HCT116 (cell line): ENCODE data around the gene SEBOX. TPM values are rescaled to one million over a fixed set of nuclear protein-coding genes. Genes with fewer than 3 reads are reported as not detected.

Experiments used
- ATAC-seq: fragments of 200-7000 bp; cut with Tn5 transposase; 2 replicates; pipeline ENCODE4 v1.9.1; 2020; ENCODE audit warnings: mild to moderate bottlenecking, moderate library complexity
- BruUV-seq: library from RNA; stranded (reverse); fragments of 400-500 nt; replicated peaks from 2 replicates; lab custom pipeline; 2021; lab: Mats Ljungman, UMichigan
- CTCF ChIA-PET: fragments of 300-600 bp; sonication (Branson Sonifier 250); formaldehyde crosslinking; loops from one replicate; lab custom pipeline; 2021; ENCODE audit warnings: antibody characterized with exemption; lab: Charles Lee
- POLR2A ChIA-PET: fragments of 300-600, 350-600 bp; sonication (Branson Sonifier 250); formaldehyde crosslinking; loops from one replicate; lab custom pipeline; 2021; ENCODE audit warnings: antibody characterized with exemption; lab: Charles Lee
- RAD21 ChIA-PET, 2 experiments: fragments of 300-600 bp; sonication (Branson Sonifier 250); formaldehyde crosslinking; loops; one replicate each; lab custom pipeline; 2023; ENCODE audit warnings: low total read pairs in 2 of 2; ENCODE audit not compliant: uncharacterized antibody in 2 of 2, unreplicated experiment in 2 of 2, low non-redundant PET in 1 of 2; lab: Charles Lee
- DNase-seq: peaks from one replicate; pipeline ENCODE4 v3.0.0-alpha.2; 2010; ENCODE audit warnings: low read depth, low spot score
- H2AFZ ChIP-seq: fragments of 200-600 bp; shearing (Covaris generic), sonication (generic); 2 replicates; pipeline ENCODE4 v1.6.1; 2017; ENCODE audit warnings: low read depth, mixed run types, mixed read lengths, antibody characterized with exemption, low read length; ENCODE audit not compliant: poor library complexity, severe bottlenecking
- H3K27ac ChIP-seq: 2 replicates; pipeline ENCODE4 v1.5.1; 2012; ENCODE audit warnings: low read depth, low read length
- H3K27me3 ChIP-seq: fragments of 200-600 bp; sonication (generic); 2 replicates; pipeline ENCODE4 v1.6.1; 2016; ENCODE audit warnings: mixed run types, low read length, mixed read lengths; ENCODE audit not compliant: insufficient read depth
- H3K36me3 ChIP-seq, 2 experiments: fragments of 200-500 bp in 1 of 2; fragments of 200-600 bp in 1 of 2; sonication (Bioruptor generic) in 1 of 2; sonication (generic) in 1 of 2; 2 replicates each; pipeline versions ENCODE4 v1.5.1 to v1.6.1; 2014 to 2016; ENCODE audit warnings: low read length in 2 of 2, inconsistent platforms in 1 of 2, mixed read lengths in 1 of 2, mixed run types in 1 of 2; ENCODE audit not compliant: insufficient read depth in 2 of 2, control insufficient read depth in 1 of 2
- H3K4me1 ChIP-seq, 2 experiments: fragments of 200-600 bp in 1 of 2; sonication (generic) in 1 of 2; 2 replicates each; pipeline versions ENCODE4 v1.5.1 to v1.6.1; 2012 to 2017; ENCODE audit warnings: low read length in 2 of 2, inconsistent platforms in 1 of 2, mild to moderate bottlenecking in 1 of 2, mixed read lengths in 1 of 2, mixed run types in 1 of 2, moderate library complexity in 1 of 2; ENCODE audit not compliant: insufficient read depth in 2 of 2, control insufficient read depth in 1 of 2
- H3K4me2 ChIP-seq: fragments of 200-600 bp; sonication (generic); 2 replicates; pipeline ENCODE4 v1.6.1; 2017; ENCODE audit warnings: mixed run types, low read length, mixed read lengths
- H3K4me3 ChIP-seq, 2 experiments: fragments of 200-600 bp in 1 of 2; sonication (generic) in 1 of 2; replicated peaks in 1 of 2; 2 replicates each; pipeline ENCODE4 v1.5.1; 2011 to 2016; ENCODE audit warnings: low read length in 2 of 2, control low read depth in 1 of 2, low read depth in 1 of 2, mild to moderate bottlenecking in 1 of 2, mixed read lengths in 1 of 2, mixed run types in 1 of 2
- H3K79me2 ChIP-seq: fragments of 200-600 bp; sonication (generic); 2 replicates; pipeline ENCODE4 v1.6.1; 2017; ENCODE audit warnings: mild to moderate bottlenecking, mixed run types, low read length, moderate library complexity, mixed read lengths; ENCODE audit not compliant: insufficient read depth
- H3K9ac ChIP-seq: fragments of 200-600 bp; sonication (generic); 2 replicates; pipeline ENCODE4 v1.6.1; 2016; ENCODE audit warnings: low read length, mixed read lengths
- H3K9me2 ChIP-seq: fragments of 200-600 bp; sonication (generic), shearing (Covaris generic); 2 replicates; pipeline ENCODE4 v1.6.1; 2017; ENCODE audit warnings: mixed run types, mild to moderate bottlenecking, moderate library complexity; ENCODE audit not compliant: insufficient read depth
- H3K9me3 ChIP-seq, 2 experiments: fragments of 200-500 bp in 1 of 2; fragments of 200-600 bp in 1 of 2; sonication (Bioruptor generic) in 1 of 2; sonication (generic) in 1 of 2; 2 replicates each; pipeline ENCODE4 v1.6.1; 2014 to 2017; ENCODE audit warnings: low read length in 2 of 2, mixed read lengths in 2 of 2, inconsistent platforms in 1 of 2, low read depth in 1 of 2, mild to moderate bottlenecking in 1 of 2, mixed run types in 1 of 2, moderate library complexity in 1 of 2; ENCODE audit not compliant: control insufficient read depth in 1 of 2, insufficient read depth in 1 of 2
- H4K20me1 ChIP-seq: fragments of 200-600 bp; sonication (generic), shearing (Covaris generic); 2 replicates; pipeline ENCODE4 v1.6.1; 2017; ENCODE audit warnings: mixed run types, mild to moderate bottlenecking, moderate library complexity; ENCODE audit not compliant: insufficient read depth
- CBX3 ChIP-seq: IDR thresholded peaks from 2 replicates; pipeline ENCODE4 v1.6.1; 2012; ENCODE audit warnings: low read depth
- EZH2 ChIP-seq: fragments of 200-600 bp; sonication (generic); IDR thresholded peaks from 2 replicates; pipeline ENCODE4 v1.6.1; 2017; ENCODE audit warnings: antibody characterized with exemption, mixed run types
- FOSL1 ChIP-seq: IDR thresholded peaks from 2 replicates; pipeline ENCODE4 v1.6.1; 2012; ENCODE audit warnings: low read depth
- POLR2AphosphoS5 ChIP-seq: IDR thresholded peaks from 2 replicates; pipeline ENCODE4 v1.6.1; 2011; ENCODE audit warnings: mild to moderate bottlenecking, low read depth, low read length, moderate library complexity
- RAD21 ChIP-seq: IDR thresholded peaks from 2 replicates; pipeline ENCODE4 v1.6.1; 2012; ENCODE audit warnings: low read depth, mild to moderate bottlenecking
- SP1 ChIP-seq: IDR thresholded peaks from 2 replicates; pipeline ENCODE4 v1.6.1; 2012; ENCODE audit warnings: low read depth
- SRF ChIP-seq: IDR thresholded peaks from 2 replicates; pipeline ENCODE4 v1.6.1; 2012; ENCODE audit warnings: low read depth
- TCF7L2 ChIP-seq: IDR thresholded peaks from 2 replicates; pipeline ENCODE4 v1.7.0; 2011; ENCODE audit warnings: borderline replicate concordance, inconsistent platforms; ENCODE audit not compliant: insufficient read depth, insufficient read length; ENCODE audit errors: extremely low read depth
- ZNF274 ChIP-seq: fragments of 200-500 bp; sonication (Bioruptor generic); IDR thresholded peaks from 2 replicates; pipeline ENCODE4 v1.6.1; 2014; ENCODE audit warnings: mild to moderate bottlenecking, low read depth, low read length, inconsistent platforms
- intact Hi-C: fragments of 100-400 bp; cut with micrococcal nuclease; formaldehyde crosslinking; loops from 2 replicates; pipeline ENCODE4 v1.10.0; 2022
- total RNA-seq: library from RNA; stranded (reverse); gene quantifications from one replicate; pipeline ENCODE4 v1.2.1, GENCODE V29; 2021; ENCODE audit not compliant: unreplicated experiment
- TF ChIP-seq, protein P1 (sequence below): IDR thresholded peaks from 2 replicates; pipeline ENCODE4 v1.6.1; 2011; ENCODE audit warnings: mild to moderate bottlenecking, low read length, moderate library complexity; ENCODE audit not compliant: insufficient replicate concordance; ENCODE audit errors: extremely low read depth
- TF ChIP-seq, protein P2 (sequence below): IDR thresholded peaks from 2 replicates; pipeline ENCODE4 v1.6.1; 2012
- TF ChIP-seq, protein P3 (sequence below), 3 experiments: fragments of 200-600 bp in 1 of 3; sonication (generic) in 1 of 3; IDR thresholded peaks in 2 of 3; conservative IDR thresholded peaks in 1 of 3; 2 replicates each; pipeline ENCODE4 v1.5.1; 2012 to 2017; ENCODE audit warnings: low read depth in 2 of 3, low read length in 2 of 3, antibody characterized with exemption in 1 of 3, borderline replicate concordance in 1 of 3, control low read depth in 1 of 3, mild to moderate bottlenecking in 1 of 3, mixed read lengths in 1 of 3, mixed run types in 1 of 3, moderate library complexity in 1 of 3; ENCODE audit not compliant: insufficient read depth in 1 of 3

Gene SEBOX
- total RNA-seq, 1 experiment from 2014 or later = not detected

DNA sequence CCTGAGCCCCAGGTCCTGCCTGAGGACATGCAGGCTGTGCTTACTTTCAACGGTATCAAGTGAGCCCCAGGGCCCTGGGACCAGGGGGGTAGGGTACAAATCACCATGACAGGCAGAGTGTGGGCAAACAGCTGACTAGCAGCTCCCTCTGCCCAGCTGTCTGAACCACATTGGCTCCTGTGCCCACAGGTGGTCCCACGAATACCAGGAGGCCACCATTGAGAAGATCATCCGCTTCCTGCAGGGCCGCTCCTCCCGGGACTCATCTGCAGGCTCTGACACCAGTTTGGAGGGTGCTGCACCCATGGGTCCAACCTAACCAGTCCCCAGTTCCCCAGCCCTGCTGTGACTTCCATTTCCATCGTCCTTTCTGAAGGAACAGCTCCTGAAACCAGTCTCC is 31.0 kb upstream of the SEBOX start:
- ATAC-seq = no peak
- POLR2A ChIA-PET = interaction anchor here (1.0 kb wide), 1 partner anchor 39 kb away, joined by 3 read pairs; the partner anchor contains the start of gene POLDIP2

More for the DNA sequence above, 31.0 kb upstream of the SEBOX start:
- H2AFZ ChIP-seq = no peak overlapping the region
- H3K27me3 ChIP-seq = no peaks in the 10 kb centered on the region
- H3K9me2 ChIP-seq = no peaks in the 10 kb centered on the region
- H3K4me3 ChIP-seq = no peak overlapping the region
- H3K4me1 ChIP-seq = no peaks in the 10 kb centered on the region
- no peak overlapping the region for H3K4me2 ChIP-seq
- DNase-seq = no peak
- no peak for TF ChIP-seq SP1
- TF ChIP-seq, protein P1, sequence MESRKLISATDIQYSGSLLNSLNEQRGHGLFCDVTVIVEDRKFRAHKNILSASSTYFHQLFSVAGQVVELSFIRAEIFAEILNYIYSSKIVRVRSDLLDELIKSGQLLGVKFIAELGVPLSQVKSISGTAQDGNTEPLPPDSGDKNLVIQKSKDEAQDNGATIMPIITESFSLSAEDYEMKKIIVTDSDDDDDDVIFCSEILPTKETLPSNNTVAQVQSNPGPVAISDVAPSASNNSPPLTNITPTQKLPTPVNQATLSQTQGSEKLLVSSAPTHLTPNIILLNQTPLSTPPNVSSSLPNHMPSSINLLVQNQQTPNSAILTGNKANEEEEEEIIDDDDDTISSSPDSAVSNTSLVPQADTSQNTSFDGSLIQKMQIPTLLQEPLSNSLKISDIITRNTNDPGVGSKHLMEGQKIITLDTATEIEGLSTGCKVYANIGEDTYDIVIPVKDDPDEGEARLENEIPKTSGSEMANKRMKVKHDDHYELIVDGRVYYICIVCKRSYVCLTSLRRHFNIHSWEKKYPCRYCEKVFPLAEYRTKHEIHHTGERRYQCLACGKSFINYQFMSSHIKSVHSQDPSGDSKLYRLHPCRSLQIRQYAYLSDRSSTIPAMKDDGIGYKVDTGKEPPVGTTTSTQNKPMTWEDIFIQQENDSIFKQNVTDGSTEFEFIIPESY = no peak
- no peak for TF ChIP-seq POLR2AphosphoS5
- no peak for TF ChIP-seq CBX3
- TF ChIP-seq RAD21 = no peak
- TF ChIP-seq FOSL1 = no peak
- TF ChIP-seq ZNF274 = no peak
- TF ChIP-seq SRF = no peak
- TF ChIP-seq TCF7L2 = no peak
- no peak for TF ChIP-seq EZH2
- TF ChIP-seq, protein P2, sequence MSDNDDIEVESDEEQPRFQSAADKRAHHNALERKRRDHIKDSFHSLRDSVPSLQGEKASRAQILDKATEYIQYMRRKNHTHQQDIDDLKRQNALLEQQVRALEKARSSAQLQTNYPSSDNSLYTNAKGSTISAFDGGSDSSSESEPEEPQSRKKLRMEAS = no peak
- TF ChIP-seq, protein P3, sequence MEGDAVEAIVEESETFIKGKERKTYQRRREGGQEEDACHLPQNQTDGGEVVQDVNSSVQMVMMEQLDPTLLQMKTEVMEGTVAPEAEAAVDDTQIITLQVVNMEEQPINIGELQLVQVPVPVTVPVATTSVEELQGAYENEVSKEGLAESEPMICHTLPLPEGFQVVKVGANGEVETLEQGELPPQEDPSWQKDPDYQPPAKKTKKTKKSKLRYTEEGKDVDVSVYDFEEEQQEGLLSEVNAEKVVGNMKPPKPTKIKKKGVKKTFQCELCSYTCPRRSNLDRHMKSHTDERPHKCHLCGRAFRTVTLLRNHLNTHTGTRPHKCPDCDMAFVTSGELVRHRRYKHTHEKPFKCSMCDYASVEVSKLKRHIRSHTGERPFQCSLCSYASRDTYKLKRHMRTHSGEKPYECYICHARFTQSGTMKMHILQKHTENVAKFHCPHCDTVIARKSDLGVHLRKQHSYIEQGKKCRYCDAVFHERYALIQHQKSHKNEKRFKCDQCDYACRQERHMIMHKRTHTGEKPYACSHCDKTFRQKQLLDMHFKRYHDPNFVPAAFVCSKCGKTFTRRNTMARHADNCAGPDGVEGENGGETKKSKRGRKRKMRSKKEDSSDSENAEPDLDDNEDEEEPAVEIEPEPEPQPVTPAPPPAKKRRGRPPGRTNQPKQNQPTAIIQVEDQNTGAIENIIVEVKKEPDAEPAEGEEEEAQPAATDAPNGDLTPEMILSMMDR (IDR thresholded peaks at IDR 0.05 in 2 of 3, conservative IDR thresholded peaks at IDR 0.05 in 1 of 3; ENCODE audit: borderline replicate concordance in 1 of 3, insufficient read depth in 1 of 3, low read depth in 2 of 3, low read length in 2 of 3) = no peak
- ChIA-PET CTCF (no interaction called here), RAD21 (no interaction called here)
- H3K27ac ChIP-seq = no peak overlapping the region
- no peaks in the 10 kb centered on the region for H3K79me2 ChIP-seq
- no peaks in the 10 kb centered on the region for H4K20me1 ChIP-seq
- no peak overlapping the region for H3K9ac ChIP-seq
- no peaks in the 10 kb centered on the region for H3K9me3 ChIP-seq
- intact Hi-C loops = no loop called here
- H3K36me3 ChIP-seq = 0 out of 4 replicates have a peak, but pooled peaks cover 4 to 6% of the 10 kb centered on the region in 2 experiments
- no TSS peak for BruUV-seq
